ENCODE data around the gene GLRB. TPM values are rescaled to one million over a fixed set of nuclear protein-coding genes. Genes with fewer than 3 reads are reported as not detected.

The GLRB gene
- total and polyA plus RNA-seq, 8 donors = 4.1 to 11.3 (median 7.2) TPM

DNA sequence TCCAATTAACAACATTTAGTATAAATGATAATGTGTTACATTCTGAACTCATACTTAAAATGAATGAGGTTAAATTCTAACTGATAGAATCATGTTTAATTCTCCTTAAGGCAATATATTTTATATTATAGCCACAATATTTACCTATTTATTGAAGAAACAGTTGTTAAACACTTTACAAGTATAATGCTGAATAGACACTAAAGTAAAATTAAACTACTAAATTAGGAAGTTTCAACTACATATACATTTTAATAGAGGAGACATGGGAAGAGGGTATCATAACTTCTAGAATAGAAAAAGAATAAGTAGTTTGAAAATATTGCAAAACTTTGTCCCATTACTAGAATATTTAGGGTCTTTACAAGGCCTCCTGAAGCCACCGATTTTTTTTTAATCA lies 108.3 kb downstream of the GLRB start:
- intact Hi-C loops (cut with DNase I) = no loop called here
- Histone ChIP-seq H3K27me3 (no peaks in the 10 kb centered on the region), H3K27ac (no peak overlapping the region), H3K4me3 (no peak overlapping the region), H3K9me3 (no peaks in the 10 kb centered on the region), H3K36me3 (no peaks in the 10 kb centered on the region), H3K4me1 (no peaks in the 10 kb centered on the region)
- FAIRE-seq (peak; percentile 53), DNase-seq (no peak), ATAC-seq (no peak)
- TF ChIP-seq CTCF (IDR thresholded peaks at IDR 0.05) = no peak
- 72 to 94% methylated on average over 1 of the region's 1 CpG for WGBS, 2 donors

- ATAC-seq (no peak), DNase-seq (no peak), FAIRE-seq (no peak)
- no peak overlapping the region for H3K4me3 ChIP-seq
- no peaks in the 10 kb centered on the region for H3K36me3 ChIP-seq
- no peak overlapping the region for H3K27ac ChIP-seq
- H3K9me3 ChIP-seq = no peaks in the 10 kb centered on the region
- no peaks in the 10 kb centered on the region for H3K4me1 ChIP-seq
- intact Hi-C loops (cut with DNase I) = no loop called here
- TF ChIP-seq CTCF (IDR thresholded peaks at IDR 0.05) = no peak
- no peaks in the 10 kb centered on the region for H3K27me3 ChIP-seq
These were observed 109.4 kb downstream of the GLRB start for GRCh38 chr4:157185363-157185762.

- no peak for TF ChIP-seq CTCF (IDR thresholded peaks at IDR 0.05)
- no peaks in the 10 kb centered on the region for H3K9me3 ChIP-seq
- no peak for FAIRE-seq
- 75 to 88% methylated on average over 2 of the region's 2 CpGs for WGBS, 2 donors
- no peaks in the 10 kb centered on the region for H3K4me1 ChIP-seq
- no peak overlapping the region for H3K27ac ChIP-seq
- no peaks in the 10 kb centered on the region for H3K36me3 ChIP-seq
- intact Hi-C loops (cut with DNase I) = no loop called here
- ATAC-seq = no peak
- no peak for DNase-seq
- H3K4me3 ChIP-seq = no peak overlapping the region
- no peaks in the 10 kb centered on the region for H3K27me3 ChIP-seq
These were observed 119.4 kb downstream of the GLRB start for GRCh38 chr4:157195374-157195773.

DNA sequence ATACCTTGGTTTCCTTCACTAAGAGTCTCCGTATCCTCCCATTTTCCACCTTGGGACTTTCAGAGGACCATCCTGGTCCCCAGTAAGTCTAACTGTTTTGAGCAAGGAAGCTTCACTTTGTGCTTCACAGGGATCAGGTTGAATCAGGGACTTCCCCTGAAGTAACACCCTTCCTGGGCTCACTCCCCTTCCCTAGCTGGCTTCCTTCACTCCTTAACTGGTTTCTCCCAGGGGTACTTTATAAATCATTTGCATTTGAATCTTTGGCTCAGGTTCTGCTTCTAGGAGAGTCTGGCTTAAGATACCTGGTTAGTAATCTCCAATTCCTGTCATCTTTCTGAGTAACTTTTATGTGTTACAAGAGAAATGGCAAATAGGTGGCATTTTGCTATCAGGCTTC lies 120.1 kb downstream of the GLRB start:
- WGBS, 2 donors = 90 to 100% methylated on average over 1 of the region's 1 CpG
- ATAC-seq = no peak
- H3K4me1 ChIP-seq = no peaks in the 10 kb centered on the region
- no peak overlapping the region for H3K27ac ChIP-seq
- H3K4me3 ChIP-seq = no peak overlapping the region
- no peak for FAIRE-seq
- TF ChIP-seq CTCF (IDR thresholded peaks at IDR 0.05) = no peak
- H3K36me3 ChIP-seq = no peaks in the 10 kb centered on the region
- no peak for DNase-seq
- H3K27me3 ChIP-seq = no peaks in the 10 kb centered on the region
- no peaks in the 10 kb centered on the region for H3K9me3 ChIP-seq
- intact Hi-C loops (cut with DNase I) = no loop called here

- DNase-seq (peak in 4 of 6 donors; percentile 45 to 83 (median 54)), FAIRE-seq (no peak), ATAC-seq (peak; percentile 47 to 65 (median 62))
- Histone ChIP-seq H3K36me3 (no peaks in the 10 kb centered on the region), H3K27me3 (no peaks in the 10 kb centered on the region), H3K27ac (no peak overlapping the region), H3K4me1 (no peaks in the 10 kb centered on the region), H3K4me3 (no peak overlapping the region), H3K9me3 (no peaks in the 10 kb centered on the region)
- peak in 3 of 4 donors; percentile 34 to 44 (median 39) for TF ChIP-seq CTCF (IDR thresholded peaks at IDR 0.05)
- whole genome bisulfite sequencing, 2 donors = 62 to 66% methylated on average over 17 of the region's 17 CpGs
- intact Hi-C loops (cut with DNase I) = no loop called here
These were observed 128.8 kb downstream of the GLRB start for GRCh38 chr4:157204634-157205244.

Measured in pancreas (tissue), 10 donors.